ENCODE data around the gene PRLH.

DNA sequence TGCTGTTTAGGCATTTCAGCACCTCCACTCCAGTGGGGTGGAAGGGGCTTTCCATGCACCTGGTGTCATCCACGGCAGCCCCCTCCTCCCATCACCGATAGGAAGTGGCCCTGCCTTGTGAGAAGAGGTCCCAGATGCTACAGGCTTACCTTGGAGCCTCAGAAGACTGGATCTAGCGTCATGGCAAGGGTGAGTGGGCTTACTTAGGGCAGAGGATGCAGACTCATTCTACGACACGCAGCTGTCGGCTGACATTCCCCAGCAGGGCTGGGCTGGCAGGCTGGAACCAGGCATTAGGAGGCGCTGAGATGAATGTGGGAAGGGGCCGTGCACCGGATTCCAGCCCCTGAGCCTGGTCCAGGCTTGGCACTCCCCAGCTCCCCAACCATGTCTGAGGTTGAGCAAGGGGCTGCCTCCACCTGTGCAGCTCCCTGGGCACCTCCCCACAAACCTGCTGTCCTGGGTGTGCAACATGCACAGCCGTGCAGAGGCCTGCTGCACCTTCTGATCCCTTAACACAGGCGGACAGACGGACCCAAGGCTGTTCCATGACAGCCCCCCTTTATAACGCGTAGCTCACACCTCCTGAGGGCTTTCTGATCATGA is 1.7 kb upstream of the PRLH start:
- TF ChIP-seq, protein P1, sequence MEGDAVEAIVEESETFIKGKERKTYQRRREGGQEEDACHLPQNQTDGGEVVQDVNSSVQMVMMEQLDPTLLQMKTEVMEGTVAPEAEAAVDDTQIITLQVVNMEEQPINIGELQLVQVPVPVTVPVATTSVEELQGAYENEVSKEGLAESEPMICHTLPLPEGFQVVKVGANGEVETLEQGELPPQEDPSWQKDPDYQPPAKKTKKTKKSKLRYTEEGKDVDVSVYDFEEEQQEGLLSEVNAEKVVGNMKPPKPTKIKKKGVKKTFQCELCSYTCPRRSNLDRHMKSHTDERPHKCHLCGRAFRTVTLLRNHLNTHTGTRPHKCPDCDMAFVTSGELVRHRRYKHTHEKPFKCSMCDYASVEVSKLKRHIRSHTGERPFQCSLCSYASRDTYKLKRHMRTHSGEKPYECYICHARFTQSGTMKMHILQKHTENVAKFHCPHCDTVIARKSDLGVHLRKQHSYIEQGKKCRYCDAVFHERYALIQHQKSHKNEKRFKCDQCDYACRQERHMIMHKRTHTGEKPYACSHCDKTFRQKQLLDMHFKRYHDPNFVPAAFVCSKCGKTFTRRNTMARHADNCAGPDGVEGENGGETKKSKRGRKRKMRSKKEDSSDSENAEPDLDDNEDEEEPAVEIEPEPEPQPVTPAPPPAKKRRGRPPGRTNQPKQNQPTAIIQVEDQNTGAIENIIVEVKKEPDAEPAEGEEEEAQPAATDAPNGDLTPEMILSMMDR (IDR thresholded peaks at IDR 0.05; ENCODE audit: extremely low read depth in 1 of 2, insufficient read depth in 1 of 2, low read depth in 1 of 2, low read length in 2 of 2): no peak
- TF ChIP-seq GATA2 (IDR thresholded peaks at IDR 0.05; ENCODE audit: insufficient read depth, insufficient read length, low read depth, low read length) (no peak), EZH2 (IDR thresholded peaks at IDR 0.05; ENCODE audit: borderline replicate concordance, low read depth, low read length, severe bottlenecking) (no peak), POLR2A (IDR thresholded peaks at IDR 0.05; ENCODE audit: low read depth, low read length) (no peak), POLR2AphosphoS5 (IDR thresholded peaks at IDR 0.05; ENCODE audit: insufficient read depth, low read depth, low read length) (no peak)

Data from endothelial cell of umbilical vein (primary cell).